Mononuclear cell (primary cell): ENCODE data around the gene TEKT5. TPM values are rescaled to one million over a fixed set of nuclear protein-coding genes. Genes with fewer than 3 reads are reported as not detected.
"Not testable (repeated sequence)": the region's sequence is repeated elsewhere in the genome, so short reads cannot be mapped to it uniquely, and the experiment has no call there.

Experiments
- H3K27me3 ChIP-seq: 2 replicates; pipeline ENCODE4 v1.6.0; 2011; ENCODE audit warnings: low read length, control low read depth; ENCODE audit not compliant: insufficient read depth
- H3K4me1 ChIP-seq: 2 replicates; pipeline ENCODE4 v1.5.1; 2011; ENCODE audit warnings: mild to moderate bottlenecking, low read length, control low read depth; ENCODE audit not compliant: insufficient read depth
- H3K4me3 ChIP-seq: 2 replicates; pipeline ENCODE4 v1.5.1; 2011; ENCODE audit warnings: mild to moderate bottlenecking, low read length, moderate library complexity
- H3K9me3 ChIP-seq: 2 replicates; pipeline ENCODE4 v1.5.1; 2011; ENCODE audit warnings: low read depth, mild to moderate bottlenecking, control low read depth, low read length
- total RNA-seq: library from RNA; depleted of rRNA; stranded (reverse); fragments of >200 nt; gene quantifications from one replicate; pipeline ENCODE4 v1.2.3, GENCODE V29; 2012

Gene TEKT5
- total RNA-seq, 1 donor: not detected

GRCh38 chr16:10655415-10655977 is 39.2 kb downstream of the TEKT5 start:
- H3K9me3 ChIP-seq: no peaks in the 10 kb centered on the region
- H3K4me3 ChIP-seq: no peak overlapping the region
- H3K27me3 ChIP-seq: no peaks in the 10 kb centered on the region
- H3K4me1 ChIP-seq: no peaks in the 10 kb centered on the region

GRCh38 chr16:10654592-10655414 is 39.9 kb downstream of the TEKT5 start:
- Histone ChIP-seq H3K4me3 (no peak overlapping the region), H3K27me3 (no peaks in the 10 kb centered on the region), H3K4me1 (no peaks in the 10 kb centered on the region), H3K9me3 (no peaks in the 10 kb centered on the region)

GRCh38 chr16:10652730-10653590 is 41.8 kb downstream of the TEKT5 start:
- H3K4me1 ChIP-seq: no peaks in the 10 kb centered on the region

GRCh38 chr16:10649098-10649497 is 45.6 kb downstream of the TEKT5 start:
- not testable (repeated sequence) for H3K9me3 ChIP-seq, H3K27me3 ChIP-seq, H3K4me3 ChIP-seq, H3K4me1 ChIP-seq

More at GRCh38 chr16:10652730-10653590, 41.8 kb downstream of the TEKT5 start:
- H3K9me3 ChIP-seq: no peaks in the 10 kb centered on the region
- no peaks in the 10 kb centered on the region for H3K27me3 ChIP-seq
- no peak overlapping the region for H3K4me3 ChIP-seq

GRCh38 chr16:10647721-10648296 is 46.9 kb downstream of the TEKT5 start:
- Histone ChIP-seq H3K4me3 (no peak overlapping the region), H3K4me1 (no peaks in the 10 kb centered on the region), H3K9me3 (no peaks in the 10 kb centered on the region), H3K27me3 (no peaks in the 10 kb centered on the region)

- Histone ChIP-seq H3K4me1 (no peaks in the 10 kb centered on the region), H3K9me3 (no peaks in the 10 kb centered on the region), H3K27me3 (no peaks in the 10 kb centered on the region), H3K4me3 (no peak overlapping the region)
These were observed 47.4 kb downstream of the TEKT5 start for GRCh38 chr16:10647264-10647720.

GRCh38 chr16:10646581-10647263 is 48.0 kb downstream of the TEKT5 start:
- Histone ChIP-seq H3K4me3 (no peak overlapping the region), H3K27me3 (no peaks in the 10 kb centered on the region), H3K9me3 (no peaks in the 10 kb centered on the region), H3K4me1 (no peaks in the 10 kb centered on the region)

- no peaks in the 10 kb centered on the region for H3K4me1 ChIP-seq
- H3K27me3 ChIP-seq: no peaks in the 10 kb centered on the region
- no peak overlapping the region for H3K4me3 ChIP-seq
- H3K9me3 ChIP-seq: no peaks in the 10 kb centered on the region
These were observed 48.5 kb downstream of the TEKT5 start for GRCh38 chr16:10646228-10646580.

- Histone ChIP-seq H3K4me1 (no peaks in the 10 kb centered on the region), H3K4me3 (no peak overlapping the region), H3K9me3 (no peaks in the 10 kb centered on the region), H3K27me3 (no peaks in the 10 kb centered on the region)
These were observed 50.6 kb downstream of the TEKT5 start for GRCh38 chr16:10644092-10644491.

- Histone ChIP-seq H3K9me3 (no peaks in the 10 kb centered on the region), H3K27me3 (no peaks in the 10 kb centered on the region)
These were observed 51.8 kb downstream of the TEKT5 start for GRCh38 chr16:10642964-10643363.

GRCh38 chr16:10641953-10642949 is 52.5 kb downstream of the TEKT5 start:
- Histone ChIP-seq H3K4me3 (no peak overlapping the region), H3K4me1 (peaks cover 10% of the 10 kb centered on the region), H3K9me3 (no peaks in the 10 kb centered on the region), H3K27me3 (no peaks in the 10 kb centered on the region)

More at GRCh38 chr16:10642964-10643363, 51.8 kb downstream of the TEKT5 start:
- Histone ChIP-seq H3K4me3 (no peak overlapping the region), H3K4me1 (peaks cover 3% of the 10 kb centered on the region)

- H3K27me3 ChIP-seq: no peaks in the 10 kb centered on the region
- peaks cover 11% of the 10 kb centered on the region for H3K4me1 ChIP-seq
- no peak overlapping the region for H3K4me3 ChIP-seq
- no peaks in the 10 kb centered on the region for H3K9me3 ChIP-seq
These were observed 53.2 kb downstream of the TEKT5 start for GRCh38 chr16:10641555-10641952.

- H3K4me3 ChIP-seq: no peak overlapping the region
- no peaks in the 10 kb centered on the region for H3K9me3 ChIP-seq
- H3K4me1 ChIP-seq: peaks cover 11% of the 10 kb centered on the region
- no peaks in the 10 kb centered on the region for H3K27me3 ChIP-seq
These were observed 53.8 kb downstream of the TEKT5 start for GRCh38 chr16:10640934-10641333.
